Duodenal mucosa (tissue), 2 donors: ENCODE data around the gene PHF3.

ENCODE experiments used
- H3K27ac ChIP-seq: one replicate; pipeline ENCODE4 v1.7.0; 2013; ENCODE audit warnings: low read depth, low read length
- H3K27me3 ChIP-seq, 2 donors: one replicate each; pipeline ENCODE4 v1.7.0; 2013; ENCODE audit warnings: low read length in 2 of 2, control low read depth in 1 of 2; ENCODE audit not compliant: insufficient read depth in 2 of 2, control insufficient read depth in 1 of 2
- H3K36me3 ChIP-seq, 2 donors: one replicate each; pipeline ENCODE4 v1.7.0; 2013; ENCODE audit warnings: low read length in 2 of 2, control low read depth in 1 of 2; ENCODE audit not compliant: insufficient read depth in 2 of 2, control insufficient read depth in 1 of 2
- H3K4me1 ChIP-seq, 2 donors: one replicate each; pipeline ENCODE4 v1.7.0; 2013; ENCODE audit warnings: low read length in 2 of 2, control low read depth in 1 of 2; ENCODE audit not compliant: insufficient read depth in 2 of 2, control insufficient read depth in 1 of 2
- H3K4me3 ChIP-seq, 2 donors: one replicate each; pipeline ENCODE4 v1.7.0; 2013; ENCODE audit warnings: low read length in 2 of 2, low read depth in 1 of 2
- H3K9ac ChIP-seq, 2 donors: one replicate each; pipeline ENCODE4 v1.7.0; 2013; ENCODE audit warnings: low read length in 2 of 2, low read depth in 1 of 2
- H3K9me3 ChIP-seq, 2 donors: one replicate each; pipeline ENCODE4 v1.7.0; 2013; ENCODE audit warnings: low read length in 2 of 2, control low read depth in 1 of 2; ENCODE audit not compliant: control insufficient read depth in 1 of 2

The PHF3 gene

DNA sequence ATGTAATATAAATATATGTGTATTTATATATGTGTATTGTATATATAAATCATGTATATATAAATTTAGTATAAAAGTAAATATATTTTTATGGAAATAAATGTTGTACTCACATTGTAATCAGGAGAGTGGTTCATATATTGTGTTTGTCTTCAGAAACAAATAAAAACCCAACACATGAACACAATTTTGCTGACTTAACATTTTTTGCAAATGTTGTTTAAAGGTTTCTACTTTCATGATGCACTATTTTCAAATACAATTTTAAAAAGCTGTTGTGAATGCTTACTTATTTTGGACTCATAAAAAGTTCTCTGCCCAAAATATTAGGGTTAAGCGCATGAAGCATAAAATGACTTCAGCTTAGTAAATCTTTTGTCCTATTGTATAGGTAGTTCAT is 24.0 kb upstream of the PHF3 start:
- no peaks in the 10 kb centered on the region for H3K9me3 ChIP-seq
- no peaks in the 10 kb centered on the region for H3K4me1 ChIP-seq
- H3K27me3 ChIP-seq = no peaks in the 10 kb centered on the region
- H3K27ac ChIP-seq = no peak overlapping the region
- H3K9ac ChIP-seq = no peak overlapping the region
- H3K36me3 ChIP-seq = no peaks in the 10 kb centered on the region
- no peak overlapping the region for H3K4me3 ChIP-seq

DNA sequence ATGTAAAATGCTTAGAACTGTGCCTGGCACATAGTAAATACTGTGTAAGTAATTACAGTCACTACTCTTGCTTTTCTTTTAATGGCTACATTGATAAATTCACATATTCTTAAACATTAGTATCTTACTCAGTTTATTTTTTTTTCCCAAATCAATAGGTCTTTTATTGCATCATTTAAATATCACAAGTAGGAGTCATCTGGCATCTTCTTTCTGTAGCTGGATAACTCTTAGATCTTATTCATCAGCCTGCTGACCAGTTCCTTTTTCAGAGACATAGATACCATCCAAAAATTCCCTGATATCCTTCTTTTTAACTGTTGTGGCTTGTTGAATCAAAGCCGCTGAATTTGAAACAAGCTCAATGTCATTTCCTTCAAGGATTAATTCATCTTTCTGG is 20.0 kb upstream of the PHF3 start:
- Histone ChIP-seq H3K4me1 (no peaks in the 10 kb centered on the region), H3K36me3 (no peaks in the 10 kb centered on the region), H3K9ac (no peak overlapping the region), H3K27ac (no peak overlapping the region), H3K27me3 (no peaks in the 10 kb centered on the region), H3K4me3 (no peak overlapping the region), H3K9me3 (no peaks in the 10 kb centered on the region)

GRCh38 chr6:63624091-63624490 is 11.5 kb upstream of the PHF3 start:
- no peaks in the 10 kb centered on the region for H3K9me3 ChIP-seq
- H3K4me1 ChIP-seq = no peaks in the 10 kb centered on the region
- no peak overlapping the region for H3K9ac ChIP-seq
- H3K27ac ChIP-seq = no peak overlapping the region
- peaks cover 0 to 10% of the 10 kb centered on the region in 2 donors for H3K27me3 ChIP-seq
- no peaks in the 10 kb centered on the region for H3K36me3 ChIP-seq
- H3K4me3 ChIP-seq = no peak overlapping the region

- Histone ChIP-seq H3K27me3 (no peaks in the 10 kb centered on the region), H3K4me1 (peaks cover 5 to 8% of the 10 kb centered on the region in 2 donors), H3K36me3 (no peaks in the 10 kb centered on the region), H3K9me3 (no peaks in the 10 kb centered on the region), H3K4me3 (no peak overlapping the region), H3K9ac (no peak overlapping the region), H3K27ac (no peak overlapping the region)
These were observed 5.1 kb upstream of the PHF3 start for GRCh38 chr6:63630466-63630865.

DNA sequence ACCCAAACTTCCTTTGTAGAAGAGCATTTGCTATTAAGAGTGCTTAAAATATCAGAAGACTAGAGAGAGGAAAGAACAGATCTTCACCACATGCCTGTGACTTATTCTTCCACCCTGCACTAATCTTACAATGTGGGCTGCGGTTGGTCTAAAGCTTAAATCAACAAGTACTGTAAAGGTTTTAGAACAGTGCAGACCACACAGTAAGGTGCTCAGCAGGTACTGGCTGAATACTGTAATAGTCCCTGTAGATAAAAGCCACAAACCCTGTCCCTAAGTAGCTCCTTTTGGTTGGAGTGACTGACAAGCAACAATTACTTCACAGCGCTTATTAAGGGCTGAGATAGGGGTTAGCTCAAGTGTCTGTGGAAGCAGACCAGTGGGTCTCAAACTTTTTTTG is 972 bp upstream of the PHF3 start:
- Histone ChIP-seq H3K36me3 (no peaks in the 10 kb centered on the region), H3K9ac (peak overlapping the region in 1 of 2 donors; percentile 70), H3K4me3 (no peak overlapping the region), H3K9me3 (no peaks in the 10 kb centered on the region), H3K27ac (no peak overlapping the region), H3K27me3 (no peaks in the 10 kb centered on the region), H3K4me1 (peaks cover 18 to 33% of the 10 kb centered on the region in 2 donors)

DNA sequence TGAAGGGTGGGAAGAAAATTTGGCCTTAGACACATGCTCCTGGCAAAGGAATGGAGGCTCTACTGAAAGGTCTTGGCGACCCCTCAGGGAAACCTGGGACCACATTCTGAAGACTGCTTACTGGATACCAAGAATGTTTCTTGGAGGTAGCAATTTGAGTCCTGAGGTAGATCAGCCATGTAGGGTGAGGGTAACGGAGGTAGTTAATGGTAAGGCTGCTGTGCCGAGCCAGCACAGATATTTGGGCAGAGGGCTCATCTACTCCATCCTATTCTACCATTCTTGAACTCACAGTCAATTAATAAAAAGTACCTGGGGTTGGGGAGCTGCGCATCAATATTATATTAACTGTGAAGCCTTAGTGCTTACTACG is 401 bp upstream of the PHF3 start:
- peak overlapping the region; percentile 70 to 88 for H3K9ac ChIP-seq
- H3K27ac ChIP-seq = no peak overlapping the region
- no peaks in the 10 kb centered on the region for H3K9me3 ChIP-seq
- peaks cover 20 to 39% of the 10 kb centered on the region in 2 donors for H3K4me1 ChIP-seq
- H3K36me3 ChIP-seq = no peaks in the 10 kb centered on the region
- no peaks in the 10 kb centered on the region for H3K27me3 ChIP-seq
- H3K4me3 ChIP-seq = peak overlapping the region; percentile 88 to 91

DNA sequence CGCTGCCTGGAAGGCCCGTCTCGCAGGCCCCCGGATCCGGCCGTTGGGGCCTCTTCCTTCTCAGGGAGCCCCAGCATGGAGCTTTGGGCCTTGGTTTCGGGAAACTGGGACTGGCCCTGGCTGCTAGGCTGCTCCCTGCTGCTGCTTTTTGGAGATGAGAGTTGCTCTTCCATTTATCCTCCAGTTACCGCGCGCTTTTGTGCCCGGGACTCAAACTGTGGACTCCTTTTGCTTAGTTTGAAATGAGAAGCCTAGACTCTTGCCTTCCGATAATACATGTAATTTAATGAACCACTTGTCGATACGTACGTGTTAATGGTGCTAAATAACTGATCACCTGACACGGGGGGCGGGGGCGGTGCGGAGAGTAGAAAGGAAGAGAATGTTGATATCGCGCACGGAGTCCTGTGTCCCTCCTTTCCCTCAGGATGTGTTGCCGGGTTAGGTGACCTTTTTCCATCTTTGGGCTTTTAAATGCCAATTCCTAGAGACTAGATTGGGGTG is 968 bp downstream of the PHF3 start:
- no peaks in the 10 kb centered on the region for H3K36me3 ChIP-seq
- peak overlapping the region; percentile 88 to 91 for H3K4me3 ChIP-seq
- peak overlapping the region; percentile 88 for H3K9ac ChIP-seq
- H3K27ac ChIP-seq = peak overlapping the region; percentile 96
- H3K9me3 ChIP-seq = no peaks in the 10 kb centered on the region
- H3K27me3 ChIP-seq = no peaks in the 10 kb centered on the region
- H3K4me1 ChIP-seq = peaks cover 20 to 50% of the 10 kb centered on the region in 2 donors

DNA sequence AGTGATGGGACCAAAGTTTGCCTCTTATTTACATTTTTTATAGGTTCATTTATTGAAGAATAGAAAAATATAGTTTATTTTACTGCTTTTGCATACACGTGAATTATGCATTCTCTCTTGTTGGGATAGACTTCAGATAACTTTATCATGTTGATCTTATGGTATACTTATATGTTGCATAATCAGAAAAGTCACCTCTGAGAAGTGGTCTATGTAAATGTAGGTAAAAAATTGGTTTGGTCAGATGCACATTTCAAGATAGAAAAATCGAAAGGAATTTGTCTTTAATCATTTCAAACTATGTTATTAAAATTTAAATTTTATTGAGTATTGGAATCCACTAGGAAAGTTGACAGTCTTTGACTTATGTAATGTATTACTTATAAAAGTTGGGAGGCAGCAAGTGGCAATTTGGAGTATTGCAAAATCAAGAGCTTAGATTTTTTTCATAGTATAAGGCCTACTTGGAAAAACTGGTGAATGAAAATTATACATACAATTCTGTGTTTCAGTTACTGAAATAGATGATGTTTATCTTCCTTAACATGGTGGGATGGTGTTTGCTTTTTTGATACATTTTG is 2.4 kb downstream of the PHF3 start:
- no peak overlapping the region for H3K9ac ChIP-seq
- peak overlapping the region; percentile 88 to 91 for H3K4me3 ChIP-seq
- H3K9me3 ChIP-seq = no peaks in the 10 kb centered on the region
- no peaks in the 10 kb centered on the region for H3K36me3 ChIP-seq
- no peaks in the 10 kb centered on the region for H3K27me3 ChIP-seq
- H3K4me1 ChIP-seq = peaks cover 20 to 51% of the 10 kb centered on the region in 2 donors
- no peak overlapping the region for H3K27ac ChIP-seq

DNA sequence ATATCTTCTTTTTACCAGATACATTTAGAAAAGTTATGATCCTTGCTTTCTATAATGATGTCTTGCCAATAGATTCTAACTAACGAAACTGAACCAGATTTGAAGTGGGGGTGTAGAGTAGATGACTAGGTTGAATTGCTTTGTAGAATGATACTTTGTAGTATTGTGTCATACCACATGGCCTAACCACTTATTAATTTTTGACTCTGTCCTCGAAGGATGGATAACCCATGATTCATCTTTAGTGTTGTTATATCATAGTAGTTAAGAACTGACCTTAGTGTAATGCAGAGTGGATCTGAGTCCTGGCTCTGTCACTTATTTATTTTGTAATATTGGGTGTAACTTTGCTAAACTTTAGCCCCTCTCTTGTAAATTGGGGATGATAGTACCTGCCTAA is 4.5 kb downstream of the PHF3 start:
- H3K4me1 ChIP-seq = peaks cover 18 to 52% of the 10 kb centered on the region in 2 donors

GRCh38 chr6:63643862-63644261 is 8.3 kb downstream of the PHF3 start:
- no peak overlapping the region for H3K27ac ChIP-seq
- H3K36me3 ChIP-seq = no peaks in the 10 kb centered on the region
- H3K27me3 ChIP-seq = no peaks in the 10 kb centered on the region
- H3K4me3 ChIP-seq = no peak overlapping the region
- H3K9me3 ChIP-seq = no peaks in the 10 kb centered on the region
- H3K4me1 ChIP-seq = peaks cover 6 to 32% of the 10 kb centered on the region in 2 donors
- no peak overlapping the region for H3K9ac ChIP-seq

More for the DNA sequence above, 4.5 kb downstream of the PHF3 start:
- Histone ChIP-seq H3K4me3 (no peak overlapping the region), H3K9me3 (no peaks in the 10 kb centered on the region), H3K9ac (no peak overlapping the region), H3K27me3 (no peaks in the 10 kb centered on the region), H3K27ac (no peak overlapping the region), H3K36me3 (no peaks in the 10 kb centered on the region)
